Measurements from ENCODE around the gene TMEM131L. TPM values are rescaled to one million over a fixed set of nuclear protein-coding genes. Genes with fewer than 3 reads are reported as not detected.

The TMEM131L gene
- total RNA-seq, 1 experiment from 2014 or later: 14.6 TPM

DNA sequence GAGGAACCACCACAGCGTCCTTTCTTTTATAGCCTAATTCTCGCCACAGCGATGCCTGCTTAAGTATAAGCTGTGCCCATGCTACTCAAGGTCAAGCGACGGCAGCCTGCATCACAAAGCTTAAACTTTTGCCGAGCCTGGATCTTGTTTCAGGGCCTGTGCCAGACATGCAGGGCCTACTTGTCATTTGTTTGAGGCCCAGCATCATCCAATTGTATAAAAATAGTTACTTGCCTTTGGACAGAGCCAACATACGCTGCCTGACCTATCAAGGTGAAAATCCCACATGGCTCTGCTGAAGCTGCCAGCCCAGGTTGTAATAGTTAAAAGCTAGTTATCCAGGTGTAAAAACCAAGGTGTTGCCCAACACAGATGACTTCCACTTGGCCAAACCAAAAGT is 107.1 kb downstream of the TMEM131L start:
- peaks cover 6 to 12% of the 10 kb centered on the region in 2 experiments; a peak in 3 of 4 replicates for H3K4me1 Mint-ChIP-seq
- H3K9me3 Mint-ChIP-seq: no peaks in the 10 kb centered on the region
- Histone ChIP-seq H2BK120ac (ENCODE audit: low read depth, low read length, poor library complexity, severe bottlenecking) (no peak overlapping the region), H4K91ac (ENCODE audit: insufficient read length, low read depth, low read length) (no peak overlapping the region), H3K4ac (ENCODE audit: low read depth, low read length) (no peak overlapping the region), H4K8ac (replicated peaks; ENCODE audit: insufficient read length, low read depth, low read length) (no peak overlapping the region), H3K79me2 (ENCODE audit: insufficient read depth, low read length) (no peaks in the 10 kb centered on the region), H3K9ac (ENCODE audit: extremely low read depth, insufficient read length, low read length) (no peak overlapping the region), H3K23me2 (ENCODE audit: insufficient read length, low read depth, low read length, poor library complexity, severe bottlenecking) (no peaks in the 10 kb centered on the region), H3K27ac (ENCODE audit: insufficient read length, low read depth, low read length) (no peak overlapping the region), H3K4me2 (ENCODE audit: insufficient read depth, insufficient read length, low read length) (no peak overlapping the region), H3K4me1 (ENCODE audit: insufficient read depth, low read length) (no peaks in the 10 kb centered on the region; the same call in 1 of the 2 replicates), H2BK12ac (ENCODE audit: insufficient read length, low read depth, low read length) (no peak overlapping the region), H3T11ph (ENCODE audit: low read length) (no peak overlapping the region), H2BK5ac (ENCODE audit: insufficient read length, low read length) (no peak overlapping the region), H3K56ac (ENCODE audit: insufficient read length, low read depth, low read length) (no peak overlapping the region), H2AFZ (ENCODE audit: low read length) (no peak overlapping the region), H3K79me1 (ENCODE audit: insufficient read depth, low read depth, low read length, poor library complexity, severe bottlenecking) (no peaks in the 10 kb centered on the region), H3K14ac (ENCODE audit: insufficient read depth, low read length) (no peak overlapping the region), H2AK5ac (ENCODE audit: insufficient read length, low read length) (no peak overlapping the region), H4K5ac (ENCODE audit: insufficient read length, low read depth, low read length) (no peak overlapping the region), H3K18ac (ENCODE audit: insufficient read length, low read depth, low read length) (no peak overlapping the region), H2BK15ac (ENCODE audit: low read depth, low read length) (no peak overlapping the region), H4K20me1 (ENCODE audit: control insufficient read depth, insufficient read depth, insufficient read length) (no peaks in the 10 kb centered on the region), H3K9me3 (ENCODE audit: control insufficient read depth, low read depth, low read length) (no peaks in the 10 kb centered on the region), H3K23ac (ENCODE audit: insufficient read length, low read depth, low read length) (no peak overlapping the region), H3K27me3 (ENCODE audit: insufficient read depth, low read length) (no peaks in the 10 kb centered on the region), H2BK20ac (ENCODE audit: low read depth, low read length, poor library complexity, severe bottlenecking) (no peak overlapping the region)
- H3K27me3 Mint-ChIP-seq (ENCODE audit: low read depth): no peaks in the 10 kb centered on the region
- peaks cover 0 to 6% (median 3%) of the 10 kb centered on the region in 3 experiments; a peak in 5 of 7 replicates for H3K36me3 Mint-ChIP-seq (ENCODE audit: insufficient read depth in 1 of 3, low read depth in 3 of 3)
- H3K27ac Mint-ChIP-seq: no peak overlapping the region
- TF ChIP-seq, protein P1, sequence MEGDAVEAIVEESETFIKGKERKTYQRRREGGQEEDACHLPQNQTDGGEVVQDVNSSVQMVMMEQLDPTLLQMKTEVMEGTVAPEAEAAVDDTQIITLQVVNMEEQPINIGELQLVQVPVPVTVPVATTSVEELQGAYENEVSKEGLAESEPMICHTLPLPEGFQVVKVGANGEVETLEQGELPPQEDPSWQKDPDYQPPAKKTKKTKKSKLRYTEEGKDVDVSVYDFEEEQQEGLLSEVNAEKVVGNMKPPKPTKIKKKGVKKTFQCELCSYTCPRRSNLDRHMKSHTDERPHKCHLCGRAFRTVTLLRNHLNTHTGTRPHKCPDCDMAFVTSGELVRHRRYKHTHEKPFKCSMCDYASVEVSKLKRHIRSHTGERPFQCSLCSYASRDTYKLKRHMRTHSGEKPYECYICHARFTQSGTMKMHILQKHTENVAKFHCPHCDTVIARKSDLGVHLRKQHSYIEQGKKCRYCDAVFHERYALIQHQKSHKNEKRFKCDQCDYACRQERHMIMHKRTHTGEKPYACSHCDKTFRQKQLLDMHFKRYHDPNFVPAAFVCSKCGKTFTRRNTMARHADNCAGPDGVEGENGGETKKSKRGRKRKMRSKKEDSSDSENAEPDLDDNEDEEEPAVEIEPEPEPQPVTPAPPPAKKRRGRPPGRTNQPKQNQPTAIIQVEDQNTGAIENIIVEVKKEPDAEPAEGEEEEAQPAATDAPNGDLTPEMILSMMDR (conservative IDR thresholded peaks at IDR 0.05): no peak
- H3K4me3 Mint-ChIP-seq: no peak overlapping the region
- no CpG with 5 or more reads among the region's 7 CpGs for WGBS (ENCODE audit: extremely low coverage, insufficient read length, low lambda C conversion rate)
- DNase-seq: no peak

Data from H9 (cell line).